Raji (cell line): ENCODE measurements around the gene MTCL1.

Source experiments
- POLR2A ChIP-seq: IDR thresholded peaks from 2 replicates; pipeline ENCODE4 v1.6.1; 2011; ENCODE audit warnings: low read depth, low read length, control low read depth; ENCODE audit not compliant: insufficient read depth

MTCL1 gene

DNA sequence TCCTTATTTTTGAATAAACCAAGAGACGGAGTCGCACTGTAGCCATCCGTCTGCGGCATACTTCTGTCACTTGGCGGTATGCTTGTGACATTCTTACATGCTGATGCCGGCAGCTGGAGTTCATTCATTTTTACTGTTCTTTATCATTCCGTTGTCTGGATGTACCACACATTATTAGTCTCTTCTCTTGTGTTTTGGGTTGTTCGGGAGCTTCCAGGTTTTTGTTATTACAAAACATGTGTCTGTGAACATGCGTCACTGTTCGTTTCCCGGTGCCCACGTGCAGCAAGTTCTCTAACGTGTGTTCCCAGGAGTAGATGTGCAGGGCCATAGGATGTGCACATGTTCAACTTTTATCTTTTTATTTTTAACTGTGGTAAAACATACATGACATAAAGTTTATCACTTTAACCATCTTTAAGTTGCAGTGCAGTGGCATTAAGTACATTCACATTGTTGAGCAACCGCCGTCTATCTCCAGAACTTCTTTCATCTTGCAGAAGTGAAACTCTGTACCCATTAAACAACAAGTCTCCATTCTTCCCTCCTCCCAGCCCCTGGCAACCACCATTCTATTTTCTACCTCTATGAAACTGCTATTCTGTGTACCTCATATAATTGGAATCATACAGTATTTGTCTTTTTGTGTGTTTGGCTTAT lies 40.1 kb downstream of the MTCL1 start:
- no peak for TF ChIP-seq POLR2A

DNA sequence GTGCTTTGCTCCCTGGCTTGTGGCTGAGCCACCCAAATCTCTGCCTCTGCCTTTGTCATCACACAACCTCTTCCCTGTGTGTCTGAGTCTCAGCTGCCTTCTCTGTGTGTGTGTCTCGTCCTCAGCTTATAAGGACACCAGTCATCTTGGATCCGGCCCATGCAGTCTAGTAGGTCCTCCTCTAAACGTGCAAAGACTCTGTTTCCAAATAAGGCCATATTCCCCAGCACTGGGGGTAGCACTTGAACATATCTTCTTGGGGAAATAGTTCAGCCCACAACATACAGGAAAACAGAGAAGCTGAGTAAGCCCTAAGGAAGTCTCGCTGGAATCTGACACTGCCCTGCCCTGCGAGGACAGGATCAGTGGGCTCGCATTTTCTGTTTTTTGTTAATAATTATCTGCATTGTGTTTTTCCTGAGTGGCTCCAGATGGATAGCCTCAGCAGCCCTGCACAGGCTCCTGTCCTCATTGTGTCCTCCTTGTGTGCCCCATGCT lies 42.1 kb downstream of the MTCL1 start:
- no peak for TF ChIP-seq POLR2A

DNA sequence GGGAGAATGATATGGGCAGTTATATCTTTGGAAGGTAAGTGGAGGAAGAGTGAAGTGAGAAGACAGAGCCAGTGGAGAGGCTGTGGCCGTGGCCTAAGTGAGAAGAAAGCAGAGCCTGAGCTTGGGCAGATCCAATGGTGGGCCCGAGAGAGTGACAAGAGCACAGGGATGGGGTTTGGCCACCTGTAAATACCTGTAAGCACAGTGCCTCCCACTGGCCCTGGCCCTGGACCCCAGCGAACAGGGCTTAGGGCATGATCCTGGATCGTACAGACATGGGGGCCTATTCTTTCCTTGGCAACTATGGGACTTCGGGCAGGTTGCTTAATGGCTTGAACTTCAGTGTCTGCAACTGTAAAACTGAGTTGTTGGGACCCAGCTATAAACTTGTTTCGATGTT lies 44.1 kb downstream of the MTCL1 start:
- TF ChIP-seq POLR2A = no peak

DNA sequence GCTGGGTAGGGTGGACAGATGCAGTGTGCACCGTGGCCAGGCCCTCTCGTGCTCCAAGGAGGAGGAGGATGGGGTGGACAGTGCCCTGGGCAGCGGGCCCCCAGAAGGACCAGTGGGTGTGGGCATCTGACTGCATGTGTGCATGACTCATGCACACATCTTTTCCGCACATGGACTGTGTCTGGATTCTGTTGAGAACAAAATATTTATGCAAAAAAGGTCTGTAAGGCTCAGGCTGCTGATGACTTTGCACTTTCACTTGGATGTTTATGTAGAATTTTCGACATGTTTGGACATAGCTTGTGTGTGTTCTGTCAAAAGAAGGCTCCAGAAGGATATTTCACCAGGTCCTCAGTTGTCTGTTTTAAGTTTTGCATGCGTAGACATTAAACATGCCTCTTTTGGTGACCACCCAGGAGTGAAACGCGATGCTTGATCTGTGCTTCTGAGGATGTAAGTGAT lies 45.6 kb downstream of the MTCL1 start:
- TF ChIP-seq POLR2A = no peak

DNA sequence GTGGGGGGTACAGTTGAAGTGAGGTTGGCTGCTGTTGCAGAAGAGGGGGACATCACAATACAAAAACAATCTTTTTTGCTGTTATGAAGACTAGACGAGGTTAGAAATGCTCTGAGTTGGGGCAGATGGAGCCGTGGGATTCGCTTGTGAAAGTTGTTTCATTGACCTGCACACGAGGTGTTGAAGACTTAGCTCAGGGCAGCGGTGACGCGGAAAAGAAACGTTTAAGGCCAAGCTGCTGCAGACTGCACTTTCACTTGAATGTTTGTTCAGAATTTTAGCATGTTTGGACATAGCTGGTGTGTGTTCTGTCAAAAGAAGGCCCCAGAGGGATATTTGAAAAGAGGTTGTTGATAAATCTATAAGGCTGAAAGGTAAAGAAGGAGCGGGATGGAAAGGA lies 46.3 kb downstream of the MTCL1 start:
- no peak for TF ChIP-seq POLR2A

DNA sequence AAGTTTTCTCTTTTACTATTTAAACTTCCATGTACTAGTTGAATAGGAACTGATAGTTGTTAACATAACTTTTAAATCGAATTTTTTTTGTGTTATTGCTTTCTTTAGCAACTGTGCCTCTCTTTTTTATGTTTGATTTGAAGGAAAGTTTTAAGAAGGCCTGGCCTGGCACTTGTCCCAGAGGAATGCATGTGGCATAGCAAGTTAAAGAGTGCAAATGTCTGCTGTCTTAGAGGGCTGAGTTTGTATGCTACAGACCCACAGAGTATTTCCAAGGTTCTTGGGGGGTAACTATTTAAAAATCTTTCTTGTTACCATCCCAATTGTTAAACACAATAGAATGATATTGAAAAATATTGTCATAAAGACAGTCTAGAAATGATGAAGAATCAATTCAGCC lies 47.0 kb downstream of the MTCL1 start:
- no peak for TF ChIP-seq POLR2A

DNA sequence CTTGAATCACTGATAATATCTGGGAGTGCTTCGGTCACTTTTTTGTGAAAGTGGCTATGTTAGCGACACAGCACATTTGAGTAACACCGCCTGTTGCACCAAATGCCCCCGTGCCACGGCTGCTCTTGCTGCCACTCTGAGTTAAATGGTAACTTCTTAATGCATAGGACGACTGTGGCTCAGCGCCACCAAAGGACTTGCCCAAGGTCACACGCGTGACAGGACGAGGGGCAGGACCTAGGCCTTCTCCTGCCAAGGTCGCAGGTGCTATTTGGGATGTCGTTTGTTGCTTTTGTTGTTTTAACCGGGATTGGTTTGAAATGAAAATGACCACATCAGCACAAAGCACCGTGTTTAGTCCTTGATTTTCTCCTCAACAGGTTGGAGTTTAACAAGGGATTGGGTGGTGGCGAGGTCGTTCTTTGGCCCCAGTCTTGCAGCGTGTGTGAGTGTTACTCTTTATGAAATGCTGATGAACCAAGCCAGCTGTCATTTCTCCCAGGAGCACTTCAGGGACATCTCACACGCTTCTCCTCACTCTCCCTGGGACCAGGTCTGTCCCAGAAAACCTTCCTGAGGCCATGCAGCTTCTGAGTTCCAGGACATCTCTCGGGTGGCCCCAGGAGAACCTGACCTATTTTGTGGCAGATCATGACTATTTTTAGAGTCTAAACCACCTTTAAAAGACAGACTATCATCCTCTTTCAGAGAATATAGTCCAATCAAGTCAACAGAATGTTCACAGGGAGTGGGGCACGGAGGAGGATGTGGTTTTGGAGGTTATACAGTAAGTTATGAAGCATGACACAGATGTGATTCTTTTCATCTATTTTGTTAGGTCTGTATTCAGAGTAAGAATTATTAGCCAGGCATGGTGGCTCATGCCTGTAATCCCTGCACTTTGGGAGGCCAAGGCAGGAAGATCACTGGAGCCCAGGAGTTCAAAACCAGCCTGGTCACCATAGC lies 49.9 kb downstream of the MTCL1 start:
- TF ChIP-seq POLR2A = no peak

DNA sequence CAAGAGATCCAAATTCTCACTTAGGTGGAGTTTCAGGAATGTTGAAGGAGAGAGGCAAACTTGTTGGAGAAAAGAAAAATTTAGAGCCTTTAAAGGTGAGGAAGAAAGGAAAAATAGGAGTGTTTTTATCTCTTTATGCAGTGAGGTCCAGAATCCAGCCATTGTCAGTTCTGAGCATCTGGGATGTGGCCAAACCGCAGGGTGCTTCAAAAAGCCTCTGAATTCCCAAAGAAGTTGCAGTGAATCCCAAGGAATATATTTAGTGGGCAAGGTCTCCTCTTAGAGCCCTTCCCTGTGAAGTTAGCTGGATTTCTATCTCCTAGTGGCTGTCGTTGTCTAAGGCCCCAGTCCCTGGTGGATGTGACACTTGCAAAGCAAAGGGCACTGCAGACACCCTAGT lies 51.2 kb downstream of the MTCL1 start:
- TF ChIP-seq POLR2A = no peak

DNA sequence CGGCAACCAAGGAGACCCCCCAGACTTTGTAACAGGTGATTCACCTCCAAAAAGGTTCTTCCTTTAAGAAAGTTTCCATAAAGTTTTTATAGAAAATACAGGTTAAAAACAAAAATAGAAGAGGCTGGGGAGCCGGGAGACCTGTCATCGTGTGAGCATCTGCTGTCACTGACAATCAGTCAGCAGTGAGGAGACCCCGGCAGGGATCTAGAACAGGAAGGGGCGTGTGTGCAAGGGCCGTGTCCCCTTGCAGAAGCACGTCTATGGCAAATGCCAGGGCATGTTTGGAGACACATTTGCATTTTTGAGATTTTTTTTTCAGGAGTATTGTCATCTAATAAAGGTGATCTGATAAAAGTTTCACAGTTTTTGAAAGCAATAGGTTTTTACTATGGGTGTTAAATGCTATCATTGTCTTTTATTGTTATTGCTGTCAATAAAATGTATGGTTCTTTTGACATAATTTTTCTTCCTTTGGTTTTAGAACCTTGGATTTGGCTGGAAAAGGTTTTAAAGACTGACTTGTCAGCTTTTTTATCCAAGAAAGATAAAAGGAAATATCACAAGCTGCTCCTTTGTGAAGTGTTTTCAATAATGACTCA lies 52.1 kb downstream of the MTCL1 start:
- no peak for TF ChIP-seq POLR2A

DNA sequence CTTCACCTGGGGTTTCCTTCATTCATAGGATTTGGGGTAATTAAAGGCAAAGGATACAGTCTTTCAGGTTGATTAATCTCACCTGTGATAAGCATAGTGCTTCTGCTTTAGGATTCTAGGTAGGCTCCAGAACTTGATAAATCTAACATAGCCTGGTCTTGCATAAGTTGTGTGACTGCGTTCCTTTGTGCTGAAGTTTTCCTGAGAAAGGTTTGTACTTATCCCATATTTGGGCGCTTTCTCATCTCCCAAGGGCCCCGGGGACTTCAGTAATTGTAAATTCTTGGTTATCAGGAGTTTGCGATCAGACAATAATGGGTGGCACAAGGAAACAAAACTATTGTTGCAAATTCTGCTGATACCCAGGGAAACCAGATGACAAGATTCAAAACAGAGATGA lies 53.1 kb downstream of the MTCL1 start:
- no peak for TF ChIP-seq POLR2A

DNA sequence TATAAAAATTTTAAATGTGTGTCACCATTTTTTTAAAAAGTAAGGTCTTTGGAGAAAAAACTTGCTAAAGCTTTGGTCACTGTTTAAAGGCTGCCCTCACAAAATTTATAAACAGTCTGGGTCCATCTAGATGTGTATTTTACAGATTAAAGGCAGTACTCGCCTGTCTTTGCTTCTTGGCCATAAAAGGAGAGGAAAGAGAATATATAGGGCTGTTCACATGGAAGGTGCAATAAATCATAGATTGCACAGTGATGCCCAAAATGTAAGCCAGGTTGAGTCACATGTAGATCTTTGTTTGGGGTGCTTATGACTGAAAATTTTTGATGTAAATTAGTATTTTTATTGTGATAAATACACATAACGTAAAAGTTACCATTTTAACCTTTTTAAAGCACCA lies 55.6 kb downstream of the MTCL1 start:
- no peak for TF ChIP-seq POLR2A

DNA sequence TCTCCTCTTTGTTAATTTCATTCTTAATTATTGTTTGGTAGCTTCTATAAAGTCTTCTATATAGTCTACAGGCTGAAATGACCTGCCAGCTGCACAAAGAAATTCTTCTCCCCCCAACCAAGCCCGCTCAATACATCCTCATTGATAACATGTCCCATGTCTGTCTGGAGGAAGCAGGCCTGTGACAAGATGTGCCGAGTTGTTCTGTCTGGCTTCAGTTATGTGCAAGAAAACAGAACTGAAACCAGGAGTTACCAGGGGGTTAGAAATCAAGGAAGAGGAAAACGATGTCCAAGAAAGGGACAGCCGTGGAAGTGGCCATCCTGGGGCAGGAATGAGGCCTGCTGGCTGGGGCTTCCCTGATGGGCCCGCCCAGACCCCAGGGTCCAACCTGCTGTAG lies 57.6 kb downstream of the MTCL1 start:
- no peak for TF ChIP-seq POLR2A

DNA sequence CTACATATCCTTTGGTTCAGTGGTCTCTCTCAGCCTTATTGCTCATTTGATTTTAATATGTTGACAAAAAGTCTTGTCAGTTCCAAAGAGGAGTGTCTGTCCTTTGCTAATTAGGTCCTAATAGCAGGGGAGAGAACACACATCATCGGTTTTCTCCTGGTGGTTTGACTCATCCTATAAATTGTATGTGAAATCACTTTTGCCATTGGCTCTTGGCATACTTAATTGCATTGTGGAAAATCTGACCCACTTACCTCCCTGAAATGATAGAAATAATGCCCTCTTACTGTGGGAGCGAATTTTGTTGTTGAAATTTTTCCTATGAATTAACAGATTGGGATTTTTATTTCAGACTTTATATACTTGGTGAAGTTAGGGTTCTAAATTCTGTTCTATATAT lies 58.3 kb downstream of the MTCL1 start:
- no peak for TF ChIP-seq POLR2A

DNA sequence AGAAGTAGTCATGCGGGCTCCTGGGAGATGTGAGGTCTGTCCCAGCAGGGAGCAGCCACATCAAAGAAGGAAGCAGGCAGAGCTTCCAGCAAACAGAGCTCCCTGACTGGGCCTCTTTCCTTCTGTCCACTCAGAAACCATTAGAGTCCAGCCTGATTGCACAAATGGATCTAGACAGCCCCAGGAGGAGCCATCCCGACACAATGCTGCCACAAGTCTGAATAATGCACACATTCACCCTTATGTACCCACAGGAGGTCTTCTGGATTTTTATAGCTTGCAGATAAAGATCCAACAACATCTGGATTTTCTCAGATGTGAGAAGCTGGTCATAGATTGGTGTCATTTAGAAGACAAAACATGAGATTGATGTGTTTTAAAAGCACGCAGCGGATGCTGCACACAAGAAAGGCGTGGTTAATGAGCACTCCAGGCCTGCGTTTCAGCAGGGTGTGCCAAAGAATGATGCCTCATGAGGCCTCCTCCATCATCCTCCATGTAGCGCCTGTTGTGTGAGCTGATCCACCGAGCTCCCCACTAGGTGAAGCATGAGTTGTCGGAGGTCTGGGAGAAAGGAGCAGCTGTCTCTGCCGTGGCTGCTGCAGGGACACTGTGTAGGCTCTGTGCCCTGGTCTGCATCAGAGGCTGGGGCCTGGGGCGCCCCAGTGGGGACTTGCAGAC lies 60.6 kb downstream of the MTCL1 start:
- TF ChIP-seq POLR2A = no peak
